OCI-LY7 (cell line): ENCODE data around the gene KRT76. TPM values are rescaled to one million over a fixed set of nuclear protein-coding genes. Genes with fewer than 3 reads are reported as not detected.

Experiments used
- BruUV-seq: library from RNA; stranded (reverse); fragments of 400-500 nt; replicated peaks from 2 replicates; lab custom pipeline; 2021; lab: Mats Ljungman, UMichigan
- CTCF ChIA-PET: fragments of 300-600 bp; sonication (Branson Sonifier 250); formaldehyde crosslinking; loops from one replicate; lab custom pipeline; 2022; ENCODE audit warnings: antibody characterized with exemption; ENCODE audit not compliant: unreplicated experiment; lab: Charles Lee
- POLR2A ChIA-PET: fragments of 300-600 bp; sonication (Branson Sonifier 250); formaldehyde crosslinking; loops from one replicate; lab custom pipeline; 2022; ENCODE audit warnings: antibody characterized with exemption; lab: Charles Lee
- DNase-seq: peaks from one replicate; pipeline ENCODE4 v3.0.0-alpha.2; 2015; ENCODE audit warnings: low spot score
- H2AFZ ChIP-seq: fragments of 200-600 bp; sonication (generic), shearing (Covaris generic); 2 replicates; pipeline ENCODE4 v1.6.1; 2014; ENCODE audit warnings: mild to moderate bottlenecking, antibody characterized with exemption, low read length, moderate library complexity
- H3K27ac ChIP-seq: fragments of 200-600 bp; sonication (generic); 2 replicates; pipeline ENCODE4 v1.5.1; 2014; ENCODE audit warnings: mixed run types, low read depth, mild to moderate bottlenecking, moderate library complexity, low read length, inconsistent platforms; ENCODE audit not compliant: poor library complexity, severe bottlenecking
- H3K36me3 ChIP-seq: fragments of 200-600 bp; sonication (generic); 2 replicates; pipeline ENCODE4 v1.6.1; 2014; ENCODE audit warnings: mild to moderate bottlenecking, antibody characterized with exemption, low read length, moderate library complexity, mixed read lengths; ENCODE audit not compliant: insufficient read depth
- H3K4me1 ChIP-seq: fragments of 200-600 bp; sonication (generic); 2 replicates; pipeline ENCODE4 v1.5.1; 2014; ENCODE audit warnings: mild to moderate bottlenecking, low read length; ENCODE audit not compliant: insufficient read depth, poor library complexity, severe bottlenecking
- H3K4me2 ChIP-seq: fragments of 200-600 bp; sonication (generic); 2 replicates; pipeline ENCODE4 v1.6.1; 2014; ENCODE audit warnings: mild to moderate bottlenecking, low read length
- H3K4me3 ChIP-seq: fragments of 200-600 bp; sonication (generic); 2 replicates; pipeline ENCODE4 v1.5.1; 2014; ENCODE audit warnings: mild to moderate bottlenecking, low read depth, low read length; ENCODE audit not compliant: poor library complexity, severe bottlenecking
- H3K79me2 ChIP-seq: fragments of 200-600 bp; sonication (generic); 2 replicates; pipeline ENCODE4 v1.6.1; 2016; ENCODE audit warnings: low read depth, mild to moderate bottlenecking, low read length, moderate library complexity, mixed read lengths; ENCODE audit not compliant: insufficient read depth
- H3K9me2 ChIP-seq: fragments of 200-600 bp; sonication (generic); 2 replicates; pipeline ENCODE4 v1.6.1; 2016; ENCODE audit warnings: mild to moderate bottlenecking, low read length, mixed read lengths; ENCODE audit not compliant: insufficient read depth
- H3K9me3 ChIP-seq: fragments of 200-600 bp; sonication (generic); 2 replicates; pipeline ENCODE4 v1.6.1; 2014; ENCODE audit warnings: mild to moderate bottlenecking, mixed run types, low read length, mixed read lengths
- H4K20me1 ChIP-seq: fragments of 200-600 bp; sonication (generic); 2 replicates; pipeline ENCODE4 v1.6.1; 2014; ENCODE audit warnings: mild to moderate bottlenecking, antibody characterized with exemption, low read length, moderate library complexity, mixed read lengths; ENCODE audit not compliant: insufficient read depth
- CTCF ChIP-seq: fragments of 200-600 bp; sonication (generic); conservative IDR thresholded peaks from 2 replicates; pipeline ENCODE4 v1.5.1; 2014; ENCODE audit warnings: mild to moderate bottlenecking, antibody characterized with exemption, low read length, moderate library complexity, mixed read lengths
- EZH2phosphoT487 ChIP-seq: fragments of 200-600 bp; sonication (generic); IDR thresholded peaks from 2 replicates; pipeline ENCODE4 v1.6.1; 2018; ENCODE audit warnings: low read depth, borderline replicate concordance, mild to moderate bottlenecking, mixed run types, antibody characterized with exemption, low read length, moderate library complexity, mixed read lengths
- intact Hi-C: fragments of 100-400 bp; cut with micrococcal nuclease; formaldehyde crosslinking; loops from one replicate; pipeline ENCODE4 v1.10.0; 2022; ENCODE audit not compliant: unreplicated experiment
- total RNA-seq, 2 experiments: library from RNA; depleted of rRNA in 1 of 2; stranded (reverse); fragments of >200 nt in 1 of 2; shearing (Covaris generic) in 1 of 2; gene quantifications; 2 replicates each; pipeline ENCODE4 v1.2.3, GENCODE V29; 2014 to 2022

Gene KRT76
- total RNA-seq, 2 experiments from 2014 or later, result not detected

DNA sequence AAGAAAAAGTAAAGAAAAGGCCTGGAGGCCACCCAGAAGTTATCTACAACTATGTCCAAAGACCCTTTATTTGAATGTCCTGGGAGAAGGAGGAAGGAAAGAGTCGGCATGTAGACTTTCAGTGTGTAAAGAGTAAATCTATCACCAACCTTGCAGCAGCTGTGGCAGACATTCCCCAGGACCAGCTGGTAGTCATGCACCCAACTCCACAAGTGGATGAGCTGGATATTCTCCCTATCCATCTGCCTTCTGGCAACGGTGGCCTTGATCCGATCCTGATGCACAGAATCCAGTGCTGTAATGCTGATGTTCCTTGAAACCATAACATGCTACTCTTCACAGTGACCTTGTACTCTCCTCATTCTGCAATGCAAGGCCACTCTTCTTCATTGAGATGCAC, 27.3 kb downstream of the KRT76 start:
- no peaks in the 10 kb centered on the region for H3K79me2 ChIP-seq

GRCh38 chr12:52748578-52748977, 28.6 kb downstream of the KRT76 start:
- TF ChIP-seq EZH2phosphoT487 (no peak), CTCF (no peak)
- H3K4me3 ChIP-seq, result no peak overlapping the region
- no peaks in the 10 kb centered on the region for H3K79me2 ChIP-seq
- no peak overlapping the region for H3K4me2 ChIP-seq
- no peaks in the 10 kb centered on the region for H4K20me1 ChIP-seq
- H3K4me1 ChIP-seq, result no peaks in the 10 kb centered on the region
- no peaks in the 10 kb centered on the region for H3K9me2 ChIP-seq
- intact Hi-C loops, result no loop called here
- CTCF ChIA-PET, result no interaction called here
- no peak for DNase-seq
- no TSS peak for BruUV-seq
- POLR2A ChIA-PET, result no interaction called here
- H3K9me3 ChIP-seq, result no peaks in the 10 kb centered on the region
- H3K27ac ChIP-seq, result no peak overlapping the region
- H3K36me3 ChIP-seq, result no peaks in the 10 kb centered on the region
- no peak overlapping the region for H2AFZ ChIP-seq

More for the DNA sequence above, 27.3 kb downstream of the KRT76 start:
- Histone ChIP-seq H3K9me3 (no peaks in the 10 kb centered on the region), H3K9me2 (no peaks in the 10 kb centered on the region), H2AFZ (no peak overlapping the region), H3K4me3 (no peak overlapping the region), H3K36me3 (no peaks in the 10 kb centered on the region), H3K4me2 (no peak overlapping the region), H3K4me1 (no peaks in the 10 kb centered on the region), H4K20me1 (no peaks in the 10 kb centered on the region), H3K27ac (no peak overlapping the region)
- DNase-seq, result no peak
- intact Hi-C loops, result no loop called here
- TF ChIP-seq CTCF (no peak), EZH2phosphoT487 (no peak)
- POLR2A ChIA-PET, result no interaction called here
- no TSS peak for BruUV-seq
- CTCF ChIA-PET, result no interaction called here

- Histone ChIP-seq H2AFZ (no peak overlapping the region), H3K9me2 (no peaks in the 10 kb centered on the region), H3K4me1 (no peaks in the 10 kb centered on the region), H3K36me3 (no peaks in the 10 kb centered on the region), H4K20me1 (no peaks in the 10 kb centered on the region), H3K79me2 (no peaks in the 10 kb centered on the region), H3K9me3 (no peaks in the 10 kb centered on the region), H3K27ac (no peak overlapping the region), H3K4me3 (no peak overlapping the region), H3K4me2 (no peak overlapping the region)
- ChIA-PET POLR2A (no interaction called here), CTCF (interaction anchor here (0.6 kb wide), 1 partner anchor 25 kb away, joined by 3 read pairs; no protein-coding TSS in a partner anchor)
- intact Hi-C loops, result no loop called here
- no peak for TF ChIP-seq CTCF
- no peak for TF ChIP-seq EZH2phosphoT487
- DNase-seq, result no peak
- BruUV-seq, result no TSS peak
Measured at GRCh38 chr12:52745554-52745953, 31.6 kb downstream of the KRT76 start.
